ENCODE data around the gene PSMB4. TPM values are rescaled to one million over a fixed set of nuclear protein-coding genes. Genes with fewer than 3 reads are reported as not detected.

PSMB4 gene
- total and polyA plus RNA-seq, 7 experiments from 2014 or later: 54.5 to 339 (median 208) TPM

DNA sequence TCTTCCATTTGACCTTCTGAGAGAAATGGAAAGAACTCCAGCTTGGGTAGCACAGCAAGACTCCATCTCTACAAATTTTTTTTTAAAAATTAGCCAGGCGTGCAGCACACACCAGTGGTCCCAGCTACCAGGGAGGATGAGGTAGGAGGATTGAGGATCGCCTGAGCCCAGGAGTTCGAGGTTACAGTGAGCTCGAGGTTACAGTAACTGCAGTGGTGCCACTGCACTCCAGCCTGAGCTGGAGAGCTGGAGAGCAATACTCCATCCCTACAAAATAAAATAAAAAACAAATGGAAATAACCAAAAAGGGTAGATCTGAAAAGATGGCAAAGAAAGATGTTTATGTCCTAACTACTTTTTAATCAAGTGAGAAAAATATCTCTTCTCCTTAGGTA is 45.4 kb downstream of the PSMB4 start:
- Mint-ChIP-seq H3K27ac (peak overlapping the region in 3 of 9 donors; percentile 33 to 75 (median 34)), H3K27me3 (no peaks in the 10 kb centered on the region), H3K9me3 (no peaks in the 10 kb centered on the region), H3K36me3 (peaks cover 0 to 11% (median 7%) of the 10 kb centered on the region in 5 donors), H3K4me1 (peaks cover 24 to 72% (median 56%) of the 10 kb centered on the region in 7 donors), H3K4me3 (no peak overlapping the region)
- peaks cover 0 to 4% of the 10 kb centered on the region in 2 donors for H3K4me1 ChIP-seq (ENCODE audit: control insufficient read depth in 2 of 2, insufficient read depth in 2 of 2, low read length in 2 of 2)
- H3K9me3 ChIP-seq (ENCODE audit: control insufficient read depth in 2 of 3, low read length in 3 of 3): no peaks in the 10 kb centered on the region
- CTCF ChIA-PET: interaction anchor here (0.6 to 1.7 kb wide), 11 partner anchors 10 to 557 kb away, joined by 3 to 8 read pairs (median 4); partner anchors contain the start of gene CGN
- H3K27ac ChIP-seq (ENCODE audit: low read depth, low read length): no peak overlapping the region
- H3K27me3 ChIP-seq (ENCODE audit: control insufficient read depth in 2 of 2, insufficient read depth in 2 of 2, low read length in 2 of 2): no peaks in the 10 kb centered on the region
- intact Hi-C loops (cut with micrococcal nuclease): loop anchor here (1.0 to 5.0 kb wide), 8 partner anchors 14 to 553 kb away; partner anchors contain the start of genes CGN (in 1 of the 2), POGZ (in 1 of the 2) and RIIAD1 (in 1 of the 2)
- no peak overlapping the region for H3K4me3 ChIP-seq (ENCODE audit: low read length)
- POLR2A ChIA-PET: interaction anchor here (0.6 to 1.4 kb wide), 3 partner anchors 11 to 508 kb away, joined by 3 to 4 read pairs (median 3); no protein-coding TSS in a partner anchor
- H3K36me3 ChIP-seq (ENCODE audit: control insufficient read depth in 2 of 3, insufficient read depth in 3 of 3, low read length in 3 of 3): peaks cover 0 to 17% (median 8%) of the 10 kb centered on the region in 3 experiments
- DNase-seq: no peak
- no peak for ATAC-seq

- no peaks in the 10 kb centered on the region for H3K9me3 Mint-ChIP-seq
These were observed 48.3 kb downstream of the PSMB4 start for GRCh38 chr1:151447696-151448095.

More at GRCh38 chr1:151447696-151448095, 48.3 kb downstream of the PSMB4 start:
- Histone ChIP-seq H3K27me3 (ENCODE audit: control insufficient read depth in 2 of 2, insufficient read depth in 2 of 2, low read length in 2 of 2) (no peaks in the 10 kb centered on the region), H3K27ac (ENCODE audit: low read depth, low read length) (no peak overlapping the region), H3K36me3 (ENCODE audit: control insufficient read depth in 2 of 3, insufficient read depth in 3 of 3, low read length in 3 of 3) (peaks cover 0 to 5% (median 0%) of the 10 kb centered on the region in 3 experiments), H3K4me3 (ENCODE audit: low read length) (no peak overlapping the region), H3K4me1 (ENCODE audit: control insufficient read depth in 2 of 2, insufficient read depth in 2 of 2, low read length in 2 of 2) (peaks cover 0 to 4% of the 10 kb centered on the region in 2 donors), H3K9me3 (ENCODE audit: control insufficient read depth in 2 of 3, low read length in 3 of 3) (no peaks in the 10 kb centered on the region)
- Mint-ChIP-seq H3K36me3 (peaks cover 0 to 10% (median 0%) of the 10 kb centered on the region in 5 donors), H3K27ac (peak overlapping the region in 5 of 9 donors; percentile 19 to 64 (median 38)), H3K4me3 (no peak overlapping the region), H3K4me1 (peaks cover 6 to 63% (median 43%) of the 10 kb centered on the region in 7 donors), H3K27me3 (no peaks in the 10 kb centered on the region)
- intact Hi-C loops (cut with micrococcal nuclease): no loop called here
- ChIA-PET CTCF (interaction anchor here (1.1 kb wide), 1 partner anchor 389 kb away, joined by 3 read pairs; no protein-coding TSS in a partner anchor), POLR2A (interaction anchor here (0.7 kb wide), 1 partner anchor 9 kb away, joined by 3 read pairs; no protein-coding TSS in a partner anchor)
- DNase-seq (no peak), ATAC-seq (no peak)

Other genes starting within 250 kb of the PSMB4 start
- gene TNFAIP8L2, start 242.9 kb upstream of the PSMB4 start, total RNA-seq: 10 to 100 TPM in 4 of 5 experiments, 1 to 10 TPM in 1; 3.1 to 59.4 (median 37.6) TPM
- gene TNFAIP8L2, start 242.9 kb upstream of the PSMB4 start, polyA plus RNA-seq: 10 to 100 TPM; 17.1 to 77.3 TPM
- gene LYSMD1, start 233.7 kb upstream of the PSMB4 start, total RNA-seq: 1 to 10 TPM; 1.4 to 3.3 (median 2.3) TPM
- under 1 TPM; 0.35 to 0.48 TPM for gene LYSMD1, start 233.7 kb upstream of the PSMB4 start, polyA plus RNA-seq
- 10 to 100 TPM; 37.1 to 73.1 (median 57.1) TPM for gene SCNM1, start 233.4 kb upstream of the PSMB4 start, total RNA-seq
- 10 to 100 TPM; 68.1 to 72.3 TPM for gene SCNM1, start 233.4 kb upstream of the PSMB4 start, polyA plus RNA-seq
- gene TMOD4, start 223.6 kb upstream of the PSMB4 start, total RNA-seq: 1 to 10 TPM; 2.5 to 5.4 (median 4.4) TPM
- gene TMOD4, start 223.6 kb upstream of the PSMB4 start, polyA plus RNA-seq: under 1 TPM in 1 of 2 donors, not detected in 1; 0.73 TPM
- 10 to 100 TPM; 35.1 to 82.0 (median 63.9) TPM for gene VPS72, start 209.4 kb upstream of the PSMB4 start, total RNA-seq
- 10 to 100 TPM; 63.4 to 85.3 TPM for gene VPS72, start 209.4 kb upstream of the PSMB4 start, polyA plus RNA-seq
- 10 to 100 TPM; 56.9 to 76.5 (median 59.5) TPM for gene PIP5K1A, start 201.0 kb upstream of the PSMB4 start, total RNA-seq
- 10 to 100 TPM; 11.7 to 23.1 TPM for gene PIP5K1A, start 201.0 kb upstream of the PSMB4 start, polyA plus RNA-seq
- gene PSMD4, start 144.8 kb upstream of the PSMB4 start, total RNA-seq: 100 to 1,000 TPM in 3 of 5 experiments, 10 to 100 TPM in 2; 72.0 to 193 (median 126) TPM
- 100 to 1,000 TPM; 239 to 258 TPM for gene PSMD4, start 144.8 kb upstream of the PSMB4 start, polyA plus RNA-seq
- 10 to 100 TPM; 30.4 to 38.1 (median 32.3) TPM for gene ZNF687, start 117.3 kb upstream of the PSMB4 start, total RNA-seq
- gene ZNF687, start 117.3 kb upstream of the PSMB4 start, polyA plus RNA-seq: 1 to 10 TPM; 1.1 to 1.5 TPM
- 10 to 100 TPM; 64.0 to 91.9 (median 76.3) TPM for gene PI4KB, start 72.2 kb upstream of the PSMB4 start, total RNA-seq
- 10 to 100 TPM; 48.5 to 76.7 TPM for gene PI4KB, start 72.2 kb upstream of the PSMB4 start, polyA plus RNA-seq
- gene RFX5, start 52.3 kb upstream of the PSMB4 start, total RNA-seq: 10 to 100 TPM; 62.6 to 89.3 (median 82.2) TPM
- 10 to 100 TPM; 26.6 to 29.6 TPM for gene RFX5, start 52.3 kb upstream of the PSMB4 start, polyA plus RNA-seq
- gene SELENBP1, start 26.9 kb upstream of the PSMB4 start, total RNA-seq: not detected
- not detected for gene SELENBP1, start 26.9 kb upstream of the PSMB4 start, polyA plus RNA-seq
- 100 to 1,000 TPM in 4 of 5 experiments, 10 to 100 TPM in 1; 83.7 to 143 (median 112) TPM for gene POGZ, start 59.9 kb downstream of the PSMB4 start, total RNA-seq
- 10 to 100 TPM in 1 of 2 donors, 1 to 10 TPM in 1; 7.4 to 14.1 TPM for gene POGZ, start 59.9 kb downstream of the PSMB4 start, polyA plus RNA-seq
- 1 to 10 TPM in 2 of 5 experiments, under 1 TPM in 2, not detected in 1; 0.29 to 2.4 (median 1.3) TPM for gene CGN, start 111.8 kb downstream of the PSMB4 start, total RNA-seq
- under 1 TPM in 1 of 2 donors, not detected in 1; 0.25 TPM for gene CGN, start 111.8 kb downstream of the PSMB4 start, polyA plus RNA-seq
- 1 to 10 TPM in 4 of 5 experiments, under 1 TPM in 1; 0.92 to 4.8 (median 3.4) TPM for gene TUFT1, start 140.7 kb downstream of the PSMB4 start, total RNA-seq
- 1 to 10 TPM; 2.2 to 3.1 TPM for gene TUFT1, start 140.7 kb downstream of the PSMB4 start, polyA plus RNA-seq
- 10 to 100 TPM; 25.5 to 42.1 (median 41.0) TPM for gene SNX27, start 212.5 kb downstream of the PSMB4 start, total RNA-seq
- gene SNX27, start 212.5 kb downstream of the PSMB4 start, polyA plus RNA-seq: 10 to 100 TPM; 11.7 to 14.7 TPM